ENCODE results near the gene UMODL1.

GRCh38 chr21:42032968-42033367, 38.1 kb upstream of the UMODL1 start:
- TF ChIP-seq CTCF (IDR thresholded peaks at IDR 0.05) = no peak
- no peak for TF ChIP-seq POLR2A (IDR thresholded peaks at IDR 0.05)
